Aorta (tissue), 5 donors: ENCODE measurements around the gene ITGB6. TPM values are rescaled to one million over a fixed set of nuclear protein-coding genes. Genes with fewer than 3 reads are reported as not detected.
A peak's percentile ranks its signal among the peaks of the same experiment; 100 is the strongest.

Source experiments
- ATAC-seq: fragments of 200-7000 bp; cut with Tn5 transposase; one replicate; pipeline ENCODE4 v1.9.1; 2022; ENCODE audit warnings: moderate library complexity; ENCODE audit not compliant: low FRiP score
- DNase-seq, 2 donors: peaks; one replicate each; pipeline ENCODE4 v3.0.0-alpha.2; 2020
- H3K27ac ChIP-seq, 2 donors: one replicate each; pipeline ENCODE4 v1.5.1; 2013; ENCODE audit warnings: low read length in 2 of 2, mild to moderate bottlenecking in 2 of 2, moderate library complexity in 2 of 2, control low read depth in 1 of 2, inconsistent platforms in 1 of 2, low read depth in 1 of 2
- H3K27me3 ChIP-seq, 2 donors: one replicate each; pipeline ENCODE4 v1.6.1; 2013; ENCODE audit warnings: control low read depth in 1 of 2, low read length in 1 of 2, mild to moderate bottlenecking in 1 of 2, moderate library complexity in 1 of 2; ENCODE audit not compliant: insufficient read depth in 2 of 2, control insufficient read depth in 1 of 2
- H3K36me3 ChIP-seq, 2 donors: one replicate each; pipeline ENCODE4 v1.6.1; 2013; ENCODE audit warnings: control low read depth in 1 of 2, low read length in 1 of 2, mild to moderate bottlenecking in 1 of 2; ENCODE audit not compliant: insufficient read depth in 2 of 2, control insufficient read depth in 1 of 2
- H3K4me1 ChIP-seq, 2 donors: one replicate each; pipeline ENCODE4 v1.6.1; 2013; ENCODE audit warnings: low read length in 2 of 2, control low read depth in 1 of 2, mild to moderate bottlenecking in 1 of 2, moderate library complexity in 1 of 2; ENCODE audit not compliant: insufficient read depth in 2 of 2, control insufficient read depth in 1 of 2
- H3K4me3 ChIP-seq, 2 donors: one replicate each; pipeline ENCODE4 v1.5.1; 2013; ENCODE audit warnings: low read length in 2 of 2, control low read depth in 1 of 2, mild to moderate bottlenecking in 1 of 2
- H3K9me3 ChIP-seq: one replicate; pipeline ENCODE4 v1.6.1; 2013; ENCODE audit warnings: mild to moderate bottlenecking, low read length; ENCODE audit not compliant: control insufficient read depth
- WGBS, 2 donors: extraction: QIAGEN DNeasy Blood & Tissue Kit; methylation state at CpG; one replicate each; pipeline ENCODE4 v1.1.7; 2013; 5-methylcytosine and 5-hydroxymethylcytosine counted together
- intact Hi-C, 2 donors: fragments of 100-400 bp; cut with DNase I; formaldehyde crosslinking; loops; one replicate each; pipeline versions ENCODE4 v1.14.2 to v1.15.0; 2022
- polyA plus RNA-seq, 2 donors: library from polyadenylated mRNA; stranded (reverse); fragments of 200-250 nt; gene quantifications; one replicate each; pipeline ENCODE4 v1.2.3, GENCODE V29; 2013
- total RNA-seq, 2 donors: library from RNA; stranded (reverse); fragmentation: NEBNext Ultra II Directional; extraction: Animal tissue kit (Norgen Biotek cat#: 25700); gene quantifications; one replicate each; pipeline ENCODE4 v1.2.1, GENCODE V29; 2021
- donor health status: healthy with polysubstance abuse.
- donor health status: Bipolar disorder and iron deficiency.
- donor health status: DM: no; HTN: no; CAD: no.
- donor health status: DM: no; HTN: no; CAD: no.
- donor health status: DM: yes; HTN: yes; CAD: no.

The ITGB6 gene
- total and polyA plus RNA-seq, 4 donors: 0.18 to 0.88 TPM; not detected in 2

DNA sequence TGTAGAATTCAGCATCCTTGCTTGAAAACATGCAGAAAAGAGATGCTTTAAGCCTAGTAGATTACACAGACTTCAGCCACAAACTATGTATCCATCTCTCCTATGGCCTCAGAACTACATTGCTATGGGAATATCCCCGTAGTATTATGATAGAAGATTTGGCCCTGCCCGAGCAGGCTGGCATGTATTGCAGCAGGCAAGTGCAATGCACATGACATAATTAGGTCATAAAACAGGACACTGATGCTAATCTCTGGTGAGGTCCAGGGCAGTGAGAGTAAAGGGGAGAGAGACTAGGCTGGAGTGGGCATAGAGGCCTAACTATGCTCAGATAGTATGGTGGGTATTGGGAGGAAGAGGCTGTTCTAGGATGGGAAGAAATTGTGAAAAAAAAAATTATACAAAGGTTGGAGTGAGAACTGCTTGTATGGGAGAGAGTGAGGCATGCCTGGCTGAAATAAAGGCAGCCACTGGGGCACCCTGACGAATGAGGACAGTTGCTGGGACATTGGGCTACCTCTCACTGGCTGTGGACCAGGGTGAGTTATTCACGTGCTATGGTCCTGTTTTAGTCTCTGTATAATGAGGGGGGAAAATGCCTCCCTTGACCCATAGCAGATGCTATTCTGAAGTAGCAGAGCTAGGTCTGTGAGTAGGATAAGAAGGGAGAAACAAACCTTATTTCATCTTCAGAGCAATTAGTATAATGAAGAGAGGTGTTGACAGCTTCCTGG is 136.0 kb downstream of the ITGB6 start:
- intact Hi-C loops: no loop called here
- no peak for ATAC-seq

DNA sequence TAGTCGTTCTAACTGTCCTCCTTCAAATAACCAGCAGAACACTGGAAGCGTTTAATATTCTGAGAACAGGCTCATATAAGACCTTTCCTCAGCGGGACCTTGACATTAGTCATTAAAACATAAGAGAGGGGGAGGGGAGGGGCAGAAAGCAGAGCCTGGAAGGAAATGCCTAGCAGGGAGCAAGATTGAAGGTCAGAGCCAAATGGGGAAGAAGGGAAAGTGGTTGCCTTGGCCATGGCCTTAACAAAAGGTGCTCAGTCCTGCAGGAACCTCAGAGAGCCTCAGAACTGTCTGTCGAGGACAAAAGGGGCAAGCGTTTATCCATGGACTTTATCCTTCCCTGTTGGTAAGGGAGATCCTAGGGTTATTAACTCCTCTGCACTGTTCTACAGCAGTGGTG is 136.8 kb downstream of the ITGB6 start:
- intact Hi-C loops: no loop called here
- ATAC-seq: peak; percentile 37
- no peak for DNase-seq
- no peaks in the 10 kb centered on the region for H3K27me3 ChIP-seq
- H3K27ac ChIP-seq: no peak overlapping the region
- no peaks in the 10 kb centered on the region for H3K36me3 ChIP-seq
- WGBS, 2 donors: 43 to 52% methylated on average over 5 of the region's 5 CpGs
- H3K9me3 ChIP-seq: no peaks in the 10 kb centered on the region
- peaks cover 0 to 2% of the 10 kb centered on the region in 2 donors for H3K4me1 ChIP-seq
- H3K4me3 ChIP-seq: peak overlapping the region; percentile 87 to 95

More for the DNA sequence above, 136.0 kb downstream of the ITGB6 start:
- Histone ChIP-seq H3K27ac (no peak overlapping the region), H3K4me1 (peaks cover 0 to 2% of the 10 kb centered on the region in 2 donors), H3K9me3 (no peaks in the 10 kb centered on the region), H3K4me3 (no peak overlapping the region), H3K36me3 (no peaks in the 10 kb centered on the region), H3K27me3 (no peaks in the 10 kb centered on the region)
- WGBS, 2 donors: 52% methylated on average over 4 of the region's 4 CpGs
- no peak for DNase-seq

DNA sequence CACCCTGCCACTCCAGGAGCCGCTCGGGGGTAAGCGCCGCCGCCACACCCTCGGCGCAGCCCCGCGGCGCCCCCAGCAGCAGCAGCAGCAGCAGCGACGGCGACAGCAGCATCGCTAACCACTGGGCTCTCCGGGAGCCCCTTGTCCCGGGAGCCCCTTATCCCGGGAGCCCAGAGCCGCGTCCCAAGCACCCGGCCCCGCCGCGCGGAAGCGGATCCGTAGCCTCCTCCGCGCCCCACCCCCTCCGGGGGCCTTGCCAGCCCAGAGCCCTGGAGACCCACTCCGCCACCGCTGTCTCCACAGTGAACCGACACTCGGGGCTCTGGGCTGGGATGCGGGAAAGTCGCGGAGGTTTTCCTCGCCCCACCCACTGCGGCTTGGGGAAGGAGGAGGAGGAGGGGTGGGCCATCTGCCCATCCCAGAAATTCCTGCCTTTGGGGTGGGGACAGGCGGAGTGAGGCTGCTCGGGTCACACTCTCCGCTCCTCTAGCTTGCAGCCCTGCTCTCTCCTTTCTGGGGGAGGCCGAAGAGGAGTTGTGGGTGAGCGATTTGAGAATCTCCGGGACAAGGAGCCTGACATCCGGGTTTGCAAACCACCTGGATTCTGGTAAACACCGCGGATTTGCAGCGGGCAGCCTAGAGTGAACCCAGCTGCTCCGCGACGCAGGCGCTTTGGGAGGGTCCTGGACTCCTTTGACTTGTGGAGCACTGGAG is 137.6 kb downstream of the ITGB6 start, which contains the start of gene PLA2R1:
PLA2R1 (minus strand) TSS at position 324 of the 714 bp plus-strand sequence; CDS start at position 112, 212 bp downstream.
- H3K4me3 ChIP-seq: peak within 1 kb of the TSS; percentile 87 to 95
- DNase-seq (peak; percentile 77 to 86), ATAC-seq (peak; percentile 82)
- H3K36me3 ChIP-seq: no peaks in the 10 kb centered on the region
- no peaks in the 10 kb centered on the region for H3K9me3 ChIP-seq
- peak within 1 kb of the TSS in 1 of 2 donors; percentile 9 for H3K27ac ChIP-seq
- WGBS, 2 donors: 0 to 1% methylated on average over 48 to 52 of the region's 52 CpGs
- intact Hi-C loops: no loop called here
- H3K27me3 ChIP-seq: no peaks in the 10 kb centered on the region
- peaks cover 0 to 2% of the 10 kb centered on the region in 2 donors for H3K4me1 ChIP-seq

DNA sequence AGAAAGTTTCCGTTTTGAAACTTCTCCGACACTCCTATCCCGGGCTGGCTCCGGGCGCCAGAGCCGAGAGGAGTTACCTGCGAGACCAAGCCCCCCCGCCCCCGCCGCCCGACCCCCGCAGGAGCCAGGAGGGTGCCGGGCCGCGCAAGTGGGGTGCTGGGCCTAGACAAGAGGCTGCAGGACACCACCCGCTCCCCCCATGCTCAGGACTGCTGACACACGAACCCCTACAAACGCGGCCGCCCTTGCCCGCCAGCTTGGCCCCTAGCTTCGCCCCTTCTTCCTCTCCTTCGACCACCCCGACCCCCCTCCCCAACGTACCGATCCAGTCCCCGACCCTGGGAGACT is 138.2 kb downstream of the ITGB6 start:
- peaks cover 0 to 2% of the 10 kb centered on the region in 2 donors for H3K4me1 ChIP-seq
- no peaks in the 10 kb centered on the region for H3K9me3 ChIP-seq
- peak; percentile 59 to 80 for DNase-seq
- WGBS, 2 donors: 2% methylated on average over 26 to 27 of the region's 27 CpGs
- intact Hi-C loops: no loop called here
- peak overlapping the region; percentile 87 to 95 for H3K4me3 ChIP-seq
- ATAC-seq: peak; percentile 47
- H3K27me3 ChIP-seq: no peaks in the 10 kb centered on the region
- H3K36me3 ChIP-seq: no peaks in the 10 kb centered on the region
- H3K27ac ChIP-seq: no peak overlapping the region

DNA sequence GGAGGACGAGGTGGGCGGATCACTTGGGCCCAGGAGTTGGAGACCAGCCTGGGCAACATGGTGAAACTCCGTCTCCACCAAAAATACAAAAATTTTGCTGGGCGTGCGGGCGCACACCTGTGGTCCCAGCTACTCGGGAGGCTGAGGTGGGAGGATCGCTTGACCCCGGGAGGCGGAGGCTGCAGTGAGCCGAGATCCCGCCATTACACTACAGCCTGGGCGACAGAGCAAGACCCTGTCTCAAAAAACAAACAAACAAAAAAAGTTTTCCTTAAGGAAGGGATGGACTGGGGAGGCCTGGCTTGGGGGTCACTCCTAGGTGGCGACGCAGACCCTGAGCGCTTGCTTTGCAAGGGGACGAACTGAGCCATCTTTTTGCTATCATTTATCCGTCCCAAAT is 138.5 kb downstream of the ITGB6 start:
- intact Hi-C loops: no loop called here
- 80% methylated on average over 18 of the region's 18 CpGs for WGBS, 2 donors
- H3K27ac ChIP-seq: no peak overlapping the region
- ATAC-seq: no peak
- H3K36me3 ChIP-seq: no peaks in the 10 kb centered on the region
- H3K4me3 ChIP-seq: peak overlapping the region; percentile 87 to 95
- peaks cover 0 to 2% of the 10 kb centered on the region in 2 donors for H3K4me1 ChIP-seq
- no peaks in the 10 kb centered on the region for H3K27me3 ChIP-seq
- DNase-seq: no peak
- no peaks in the 10 kb centered on the region for H3K9me3 ChIP-seq

DNA sequence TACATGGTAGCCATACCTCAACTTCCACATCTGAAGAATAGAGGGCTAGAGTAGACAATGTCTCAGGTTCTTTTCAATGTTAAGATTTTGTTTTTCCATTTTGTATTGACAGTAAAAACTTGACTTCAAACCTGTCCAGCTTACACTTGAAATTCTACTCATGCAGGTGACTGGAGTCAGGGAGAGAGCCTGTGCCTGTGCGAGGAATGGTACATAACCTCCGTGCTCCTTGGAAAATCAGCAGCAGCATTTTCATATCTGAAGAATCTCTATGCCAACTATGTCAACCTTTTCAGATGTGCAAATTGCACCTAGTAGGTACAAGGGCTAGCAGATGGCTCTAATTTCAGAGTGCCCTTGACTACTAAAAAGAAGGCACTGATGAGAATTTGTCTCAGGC is 139.8 kb downstream of the ITGB6 start:
- H3K9me3 ChIP-seq: no peaks in the 10 kb centered on the region
- intact Hi-C loops: no loop called here
- no peak overlapping the region for H3K4me3 ChIP-seq
- H3K27me3 ChIP-seq: no peaks in the 10 kb centered on the region
- WGBS, 2 donors: 91 to 95% methylated on average over 2 of the region's 2 CpGs
- H3K36me3 ChIP-seq: no peaks in the 10 kb centered on the region
- no peak overlapping the region for H3K27ac ChIP-seq
- H3K4me1 ChIP-seq: peaks cover 2 to 3% of the 10 kb centered on the region in 2 donors
- DNase-seq (no peak), ATAC-seq (no peak)

DNA sequence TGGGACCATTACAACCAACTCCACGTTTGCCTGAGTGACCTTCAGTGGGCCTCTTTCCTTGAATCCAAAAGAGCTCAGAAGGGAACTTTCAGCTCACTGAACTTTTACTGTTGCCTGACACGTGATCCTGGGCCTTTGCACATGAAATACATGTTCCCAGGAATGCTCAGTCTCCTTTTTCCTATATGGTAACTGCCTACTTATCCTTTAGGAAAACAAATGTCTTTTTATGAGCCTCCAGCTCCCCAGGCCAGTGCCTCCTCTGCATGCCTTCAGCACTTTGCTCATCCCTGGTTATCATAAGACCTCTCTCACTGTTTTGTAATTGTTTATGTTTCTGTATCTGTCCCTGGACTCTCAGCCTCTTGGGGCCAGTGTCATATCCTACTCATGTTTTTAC is 142.7 kb downstream of the ITGB6 start:
- ATAC-seq (no peak), DNase-seq (no peak)
- Histone ChIP-seq H3K9me3 (no peaks in the 10 kb centered on the region), H3K27me3 (no peaks in the 10 kb centered on the region), H3K4me1 (peaks cover 0 to 3% of the 10 kb centered on the region in 2 donors), H3K4me3 (no peak overlapping the region), H3K27ac (no peak overlapping the region), H3K36me3 (no peaks in the 10 kb centered on the region)
- intact Hi-C loops: no loop called here
- WGBS, 2 donors: 87 to 89% methylated on average over 2 of the region's 2 CpGs

DNA sequence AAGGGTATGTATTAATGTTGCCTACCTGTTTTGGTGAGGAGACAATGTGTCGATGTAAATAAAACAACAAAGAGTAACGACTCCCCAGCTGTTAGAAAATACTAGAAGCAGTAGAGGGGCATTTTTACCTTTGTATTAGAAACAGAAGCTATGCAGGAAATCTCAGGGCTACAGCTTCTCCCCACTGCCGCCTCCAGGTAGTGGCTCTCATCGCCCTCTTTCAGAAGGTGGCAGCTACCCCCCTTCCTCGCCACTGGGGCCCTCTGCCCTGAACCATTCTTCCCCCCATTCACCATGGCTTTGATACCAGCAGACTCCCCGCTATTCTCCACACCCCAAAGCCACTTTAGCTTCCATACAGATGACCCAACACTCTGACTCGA is 144.4 kb downstream of the ITGB6 start:
- WGBS, 2 donors: 96 to 97% methylated on average over 7 of the region's 7 CpGs
- Histone ChIP-seq H3K9me3 (no peaks in the 10 kb centered on the region), H3K4me1 (peaks cover 3 to 4% of the 10 kb centered on the region in 2 donors), H3K27ac (no peak overlapping the region), H3K4me3 (no peak overlapping the region), H3K27me3 (no peaks in the 10 kb centered on the region), H3K36me3 (no peaks in the 10 kb centered on the region)
- no peak for ATAC-seq
- DNase-seq: no peak
- intact Hi-C loops: no loop called here
